Uterus (tissue), 2 donors: Measurements from ENCODE around the gene LRRC2.

Source experiments
- CTCF ChIP-seq, 4 experiments: fragments of 200-600 bp in 2 of 4; fragments of 450-650 bp in 2 of 4; sonication (generic) in 2 of 4; IDR thresholded peaks; one replicate each; pipeline ENCODE4 v1.5.1; 2016 to 2019; ENCODE audit warnings: antibody characterized with exemption in 4 of 4, mild to moderate bottlenecking in 2 of 4, moderate library complexity in 1 of 4
- POLR2A ChIP-seq, 2 donors: fragments of 450-650 bp; IDR thresholded peaks; one replicate each; pipeline ENCODE4 v1.6.1; 2016; ENCODE audit warnings: antibody characterized with exemption in 2 of 2, mild to moderate bottlenecking in 1 of 2, moderate library complexity in 1 of 2

DNA sequence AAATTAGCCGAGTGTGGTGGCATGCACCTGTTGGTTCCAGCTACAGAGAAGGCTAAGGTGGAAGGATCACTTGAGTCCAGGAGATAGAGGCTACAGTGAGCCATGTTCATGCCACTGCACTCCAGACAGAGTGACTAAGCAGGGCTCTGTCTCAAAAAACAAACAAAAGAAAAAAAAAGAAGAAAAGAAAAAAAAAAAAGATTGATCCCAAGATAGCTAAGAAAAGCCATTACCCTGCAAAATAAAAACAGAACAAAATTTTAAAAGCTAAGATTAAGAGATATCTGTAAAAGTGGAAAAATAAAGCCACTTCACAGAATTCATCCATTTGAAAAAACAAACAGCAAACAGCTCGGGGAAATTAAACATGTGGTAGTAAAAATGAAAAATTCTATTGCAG, 23.8 kb downstream of the LRRC2 start:
- no peak for TF ChIP-seq POLR2A (IDR thresholded peaks at IDR 0.05)
- no peak for TF ChIP-seq CTCF (IDR thresholded peaks at IDR 0.05)
